AG04449 (cell line): Measurements from ENCODE around the gene MRPL36.

Source experiments
- CTCF ChIA-PET: fragments of 350-600 bp; formaldehyde crosslinking; extraction: SDS; loops from one replicate; lab custom pipeline; 2021; ENCODE audit warnings: antibody characterized with exemption; lab: Yijun Ruan, JAX
- POLR2A ChIA-PET: fragments of 400-600, 350-600 bp; formaldehyde crosslinking; extraction: SDS; loops from one replicate; lab custom pipeline; 2020; ENCODE audit warnings: antibody characterized with exemption, inconsistent platforms; lab: Yijun Ruan, JAX
- DNase-seq: peaks from one replicate; pipeline ENCODE4 v3.0.0-alpha.2; 2010; ENCODE audit warnings: low read depth, low spot score
- H3K4me3 ChIP-seq: 2 replicates; pipeline ENCODE4 v1.5.1; 2011; ENCODE audit warnings: low read depth, mild to moderate bottlenecking, control low read depth, low read length
- TF ChIP-seq, protein P1 (sequence below): IDR thresholded peaks from one replicate; pipeline ENCODE4 v1.5.1; 2011; ENCODE audit warnings: mild to moderate bottlenecking, moderate library complexity, low read length, control low read depth, inconsistent platforms; ENCODE audit not compliant: insufficient read depth; ENCODE audit errors: missing control alignments

MRPL36 gene

GRCh38 chr5:1842004-1842819, 42.6 kb upstream of the MRPL36 start:
- no peak overlapping the region for H3K4me3 ChIP-seq
- ChIA-PET CTCF (interaction anchor here (0.7 kb wide), 1 partner anchor 10 kb away, joined by 3 read pairs; no protein-coding TSS in a partner anchor), POLR2A (no interaction called here)
- TF ChIP-seq, protein P1, sequence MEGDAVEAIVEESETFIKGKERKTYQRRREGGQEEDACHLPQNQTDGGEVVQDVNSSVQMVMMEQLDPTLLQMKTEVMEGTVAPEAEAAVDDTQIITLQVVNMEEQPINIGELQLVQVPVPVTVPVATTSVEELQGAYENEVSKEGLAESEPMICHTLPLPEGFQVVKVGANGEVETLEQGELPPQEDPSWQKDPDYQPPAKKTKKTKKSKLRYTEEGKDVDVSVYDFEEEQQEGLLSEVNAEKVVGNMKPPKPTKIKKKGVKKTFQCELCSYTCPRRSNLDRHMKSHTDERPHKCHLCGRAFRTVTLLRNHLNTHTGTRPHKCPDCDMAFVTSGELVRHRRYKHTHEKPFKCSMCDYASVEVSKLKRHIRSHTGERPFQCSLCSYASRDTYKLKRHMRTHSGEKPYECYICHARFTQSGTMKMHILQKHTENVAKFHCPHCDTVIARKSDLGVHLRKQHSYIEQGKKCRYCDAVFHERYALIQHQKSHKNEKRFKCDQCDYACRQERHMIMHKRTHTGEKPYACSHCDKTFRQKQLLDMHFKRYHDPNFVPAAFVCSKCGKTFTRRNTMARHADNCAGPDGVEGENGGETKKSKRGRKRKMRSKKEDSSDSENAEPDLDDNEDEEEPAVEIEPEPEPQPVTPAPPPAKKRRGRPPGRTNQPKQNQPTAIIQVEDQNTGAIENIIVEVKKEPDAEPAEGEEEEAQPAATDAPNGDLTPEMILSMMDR, result no peak
- DNase-seq, result no peak

DNA sequence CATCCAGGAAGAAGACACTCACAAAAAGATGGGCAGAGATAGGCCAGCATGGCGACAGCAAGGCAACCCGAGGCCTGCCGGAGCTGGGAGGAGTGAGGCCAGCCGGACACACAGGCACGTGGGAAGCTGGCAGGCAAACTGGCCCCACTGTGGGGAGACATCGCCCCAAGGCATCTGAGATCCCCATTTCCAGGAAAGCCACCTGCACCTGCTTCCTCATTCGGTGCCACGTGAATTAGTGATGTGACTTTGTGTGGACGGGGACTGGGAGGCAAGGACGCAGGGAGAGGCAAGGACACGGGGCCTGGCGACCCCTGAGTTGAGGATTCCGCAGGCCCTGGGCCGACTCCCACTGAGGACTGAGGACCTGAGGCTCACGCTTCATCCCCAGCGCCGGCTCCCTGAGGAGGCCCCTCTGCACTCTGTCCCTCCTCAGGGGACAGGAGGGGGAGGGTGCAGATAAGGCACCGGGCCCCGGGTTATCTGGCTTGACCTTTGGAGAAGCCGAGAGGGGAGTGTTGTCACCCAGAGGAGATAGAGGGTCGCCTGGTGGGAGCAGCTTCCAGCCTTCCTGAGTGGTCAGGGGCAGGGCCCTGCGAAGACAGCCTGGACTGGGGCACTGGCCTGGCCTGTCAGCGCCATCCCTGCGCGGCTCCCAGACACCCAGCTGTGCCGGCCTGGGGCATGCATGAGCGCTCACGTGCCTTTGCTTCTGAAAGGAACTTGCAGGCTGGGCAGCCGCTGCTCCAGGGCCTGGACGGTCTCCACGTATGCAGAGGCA, 41.3 kb upstream of the MRPL36 start:
- CTCF ChIA-PET, result no interaction called here
- DNase-seq, result no peak
- TF ChIP-seq, protein P1, result no peak
- POLR2A ChIA-PET, result no interaction called here
- no peak overlapping the region for H3K4me3 ChIP-seq

DNA sequence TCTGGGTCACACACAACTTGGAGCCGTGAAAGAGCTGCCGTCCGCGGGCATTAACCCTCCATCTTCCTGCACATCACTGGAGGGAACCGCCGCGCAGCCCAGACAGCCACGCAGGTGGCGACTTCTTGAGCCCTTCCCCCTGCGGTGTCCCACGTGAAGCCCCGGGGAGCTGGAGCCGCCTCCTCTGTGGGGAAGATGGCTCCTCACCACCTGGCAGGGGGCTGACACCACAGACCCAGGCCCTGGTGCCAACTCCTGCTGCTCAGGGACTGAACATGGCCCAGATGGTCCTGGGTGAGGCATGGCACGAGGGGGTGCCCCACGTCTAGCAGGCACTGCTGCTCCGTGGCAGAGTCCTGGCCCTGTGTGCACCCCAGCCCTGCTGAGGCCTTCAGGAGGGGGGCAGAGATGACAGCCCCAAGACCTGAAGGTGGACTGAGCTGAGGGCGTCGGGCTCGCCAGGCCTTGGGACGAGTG, 40.5 kb upstream of the MRPL36 start:
- CTCF ChIA-PET, result no interaction called here
- no peak overlapping the region for H3K4me3 ChIP-seq
- POLR2A ChIA-PET, result no interaction called here
- DNase-seq, result no peak
- TF ChIP-seq, protein P1, result no peak

DNA sequence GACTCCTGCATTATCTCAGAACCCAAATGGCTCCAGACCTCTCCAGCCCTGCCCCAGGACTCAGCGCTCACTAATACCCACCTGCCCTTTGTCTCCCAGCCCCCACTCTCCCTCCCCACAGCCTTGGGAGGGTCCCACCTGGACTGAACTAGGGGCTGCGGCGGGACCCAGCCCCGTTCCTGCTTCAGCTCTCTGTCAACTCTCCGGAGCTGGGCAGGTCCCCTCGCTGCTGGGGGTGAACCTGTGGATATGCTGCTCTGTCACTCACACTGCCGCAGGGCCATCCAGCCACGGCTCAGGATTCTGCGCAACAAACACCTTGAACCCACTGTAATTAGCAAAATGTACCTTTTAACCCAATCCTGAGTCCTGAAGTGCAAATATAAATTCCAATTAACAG, 38.4 kb upstream of the MRPL36 start:
- H3K4me3 ChIP-seq, result no peak overlapping the region
- TF ChIP-seq, protein P1, result no peak
- CTCF ChIA-PET, result no interaction called here
- no peak for DNase-seq
- POLR2A ChIA-PET, result no interaction called here

- ChIA-PET CTCF (no interaction called here), POLR2A (no interaction called here)
- TF ChIP-seq, protein P1, result no peak
- no peak overlapping the region for H3K4me3 ChIP-seq
- no peak for DNase-seq
Observed at GRCh38 chr5:1836891-1837880, 37.5 kb upstream of the MRPL36 start.
